Kidney tubule cell (primary cell): ENCODE measurements around the gene C16orf87.
A peak's percentile ranks its signal among the peaks of the same experiment; 100 is the strongest.
"Not testable (repeated sequence)": the region's sequence is repeated elsewhere in the genome, so short reads cannot be mapped to it uniquely, and the experiment has no call there.

Experiments
- DNase-seq: peaks from one replicate; pipeline ENCODE4 v3.0.0-alpha.2; 2018; ENCODE audit warnings: low spot score

Gene C16orf87

GRCh38 chr16:46830902-46831647 lies at the start of gene C16orf87:
C16orf87 (minus strand) TSS chr16:46831180; CDS start chr16:46831149, 31 bp downstream.
- DNase-seq, result peak; percentile 94

DNA sequence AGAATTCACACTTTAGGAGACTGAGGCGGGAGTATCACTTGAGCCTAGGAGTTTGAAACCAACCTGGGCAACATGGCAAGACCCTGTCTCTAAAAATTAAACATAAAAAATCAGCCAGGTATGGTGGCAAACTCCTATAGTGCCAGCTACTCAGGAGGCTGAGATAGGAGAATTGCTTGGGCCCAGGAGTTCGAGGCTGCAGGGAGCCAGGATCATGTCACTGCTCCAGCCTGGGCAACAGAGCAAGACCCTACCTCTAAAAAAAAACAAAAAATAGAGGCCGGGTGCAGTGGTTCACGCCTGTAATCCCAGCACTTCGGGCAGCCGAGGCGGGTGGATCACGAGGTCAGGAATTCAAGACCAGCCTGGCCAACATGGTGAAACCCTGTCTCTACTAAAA lies 44.3 kb upstream of the C16orf87 start:
- no peak for DNase-seq

DNA sequence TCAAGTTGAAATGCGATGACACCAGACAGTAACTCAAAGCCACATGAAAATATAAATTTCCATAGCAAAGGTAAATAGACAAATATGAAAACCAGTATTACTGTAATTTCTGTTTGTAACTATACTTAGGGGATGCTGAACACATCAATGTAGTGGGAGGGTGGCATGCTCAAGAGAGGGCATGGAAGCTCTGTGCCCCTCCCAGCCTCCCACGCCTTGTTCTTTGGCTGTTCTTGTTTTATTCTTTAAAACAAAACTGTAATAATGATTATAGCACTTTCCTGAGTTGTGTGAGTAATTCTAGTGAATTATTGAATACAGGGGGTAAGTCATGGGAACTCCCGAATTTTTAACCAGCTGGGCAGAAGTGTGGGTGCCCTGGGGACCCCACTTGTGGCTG lies 42.2 kb upstream of the C16orf87 start:
- no peak for DNase-seq

GRCh38 chr16:46871597-46871996 lies 40.6 kb upstream of the C16orf87 start:
- no peak for DNase-seq

DNA sequence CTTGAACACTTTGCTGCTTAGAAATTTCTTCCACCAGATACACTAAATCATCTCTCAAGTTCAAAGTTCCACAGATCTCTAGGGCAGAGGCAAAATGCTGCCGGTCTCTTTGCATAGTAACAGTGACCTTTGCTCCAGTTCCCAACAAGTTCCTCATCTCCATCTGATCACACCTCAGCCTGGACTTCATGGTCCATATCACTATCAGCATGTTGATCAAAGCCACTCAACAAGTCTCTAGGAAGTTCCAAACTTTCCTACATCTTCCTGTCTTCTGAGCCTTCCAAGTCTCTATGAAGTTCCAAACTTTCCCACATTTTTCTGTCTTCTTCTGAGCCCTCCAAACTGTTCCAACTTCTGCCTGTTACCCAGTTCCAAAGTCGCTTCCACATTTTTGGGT lies 37.9 kb upstream of the C16orf87 start:
- not testable (repeated sequence) for DNase-seq

DNA sequence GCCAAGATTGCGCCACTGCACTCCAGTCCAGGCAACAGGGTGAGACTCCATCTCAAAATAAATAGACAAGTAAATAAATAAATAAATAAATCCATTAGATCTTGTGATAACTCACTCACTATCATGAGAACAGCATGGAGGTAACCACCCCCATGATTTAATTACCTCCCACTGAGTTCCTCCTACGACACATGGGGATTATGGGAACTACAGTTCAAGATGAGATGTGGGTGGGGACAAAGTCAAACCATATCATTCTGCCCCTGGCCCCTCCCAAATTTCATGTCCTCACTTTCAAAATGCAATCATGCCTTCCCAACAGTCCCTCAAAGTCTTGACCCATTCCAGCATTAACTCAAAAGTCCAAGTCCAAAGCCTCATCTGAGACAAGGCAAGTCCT lies 36.5 kb upstream of the C16orf87 start:
- not testable (repeated sequence) for DNase-seq

- no peak for DNase-seq
Measured at GRCh38 chr16:46866286-46866685, 35.3 kb upstream of the C16orf87 start.

- DNase-seq, result peak; percentile 32
Measured at GRCh38 chr16:46862555-46863447, 31.8 kb upstream of the C16orf87 start.

- DNase-seq, result peak; percentile 97
Measured at GRCh38 chr16:46859719-46860152, 28.8 kb upstream of the C16orf87 start.

DNA sequence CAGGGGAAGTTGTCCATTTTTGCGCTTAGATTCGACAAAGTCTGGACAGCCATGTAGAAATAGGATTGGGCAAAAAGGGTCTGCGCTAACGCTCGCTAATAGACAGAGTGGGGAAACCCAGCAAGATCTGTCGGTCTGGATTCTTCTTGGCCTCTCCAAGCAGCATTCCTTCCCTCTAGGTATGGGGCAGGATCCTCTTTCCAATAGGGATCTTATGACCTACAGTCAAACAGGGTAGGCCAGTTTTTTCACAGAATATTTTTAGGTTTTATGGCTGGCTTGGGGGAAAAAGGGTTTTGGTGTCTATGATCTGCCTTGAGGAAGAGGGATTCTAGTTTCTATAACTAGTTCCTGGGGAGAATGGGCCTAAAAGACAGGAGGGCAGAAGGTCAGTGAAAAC lies 27.2 kb upstream of the C16orf87 start:
- no peak for DNase-seq

GRCh38 chr16:46857368-46857945 lies 26.5 kb upstream of the C16orf87 start:
- peak; percentile 79 for DNase-seq

- no peak for DNase-seq
Measured at GRCh38 chr16:46855389-46855788, 24.4 kb upstream of the C16orf87 start.

DNA sequence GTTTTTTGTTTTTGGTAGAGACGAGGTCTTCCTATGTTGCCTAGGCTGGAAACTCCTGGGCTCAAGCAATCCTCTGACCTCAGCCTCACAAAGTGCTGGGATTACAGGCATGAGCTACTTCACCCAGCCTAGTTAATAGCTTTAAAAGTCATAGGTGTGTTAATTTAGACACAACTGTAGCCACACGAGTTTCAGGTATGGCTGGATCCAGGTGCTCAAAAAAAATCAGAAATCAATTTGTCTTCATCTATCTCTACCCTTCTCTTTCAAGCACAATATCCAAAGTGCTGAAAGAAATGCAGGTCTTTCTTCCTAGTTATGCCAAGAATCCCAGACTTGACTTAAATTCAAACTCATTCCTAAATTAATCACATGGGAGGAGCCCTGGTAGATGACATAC lies 23.9 kb upstream of the C16orf87 start:
- DNase-seq, result no peak

DNA sequence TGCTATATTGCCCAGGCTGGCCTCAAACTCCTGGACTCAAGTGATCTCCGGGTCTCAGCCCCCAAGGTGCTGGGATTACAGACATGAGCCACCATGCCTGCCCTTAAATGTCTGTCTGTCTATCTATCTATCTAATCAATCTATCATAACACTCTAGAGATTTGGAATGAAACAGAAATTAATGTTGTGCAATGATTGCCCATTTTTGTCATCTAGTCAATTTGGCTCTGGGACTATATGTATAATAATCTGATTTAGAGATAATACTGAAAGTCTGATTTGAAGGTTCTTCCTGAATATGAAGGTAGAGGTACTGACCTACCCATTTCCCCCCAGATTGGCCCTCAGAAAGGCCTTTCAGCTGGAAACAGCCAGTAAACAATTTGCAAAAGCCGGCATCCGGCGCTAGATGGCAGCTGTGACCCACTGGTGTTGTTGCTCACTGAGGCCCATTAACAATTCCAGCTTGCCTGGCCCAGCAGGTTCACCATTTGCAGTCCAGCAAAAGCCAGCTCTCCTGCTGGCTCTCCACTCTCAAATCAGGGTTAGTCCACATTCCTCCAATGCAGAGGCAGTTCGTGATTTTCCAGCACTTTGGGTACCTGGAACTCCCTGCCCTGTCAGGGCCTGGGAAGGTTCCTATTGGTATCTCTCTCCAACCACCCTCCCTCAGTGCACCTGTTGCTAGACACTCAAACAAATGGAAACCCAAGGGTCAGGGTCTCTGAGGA lies 22.9 kb upstream of the C16orf87 start:
- peak; percentile 71 for DNase-seq

DNA sequence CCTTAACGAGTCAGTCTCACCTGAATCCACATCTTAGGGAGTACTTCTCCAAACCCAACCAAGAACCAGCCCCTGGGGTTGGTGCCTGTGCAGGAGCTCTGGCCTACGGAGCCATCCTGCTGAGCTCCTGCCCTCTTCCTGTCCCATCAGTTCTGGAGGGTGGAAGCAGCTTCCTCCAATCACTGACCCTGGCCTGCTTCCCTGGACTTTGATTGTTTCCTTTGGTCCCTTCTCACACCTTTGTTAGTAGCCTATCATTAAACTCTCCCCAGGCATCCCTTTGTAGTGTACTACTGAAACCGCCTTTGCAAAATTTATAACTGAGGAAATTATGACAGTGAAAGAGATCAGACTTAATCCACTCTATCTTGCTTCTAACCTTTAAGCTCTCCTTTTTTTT lies 21.1 kb upstream of the C16orf87 start:
- DNase-seq, result no peak

DNA sequence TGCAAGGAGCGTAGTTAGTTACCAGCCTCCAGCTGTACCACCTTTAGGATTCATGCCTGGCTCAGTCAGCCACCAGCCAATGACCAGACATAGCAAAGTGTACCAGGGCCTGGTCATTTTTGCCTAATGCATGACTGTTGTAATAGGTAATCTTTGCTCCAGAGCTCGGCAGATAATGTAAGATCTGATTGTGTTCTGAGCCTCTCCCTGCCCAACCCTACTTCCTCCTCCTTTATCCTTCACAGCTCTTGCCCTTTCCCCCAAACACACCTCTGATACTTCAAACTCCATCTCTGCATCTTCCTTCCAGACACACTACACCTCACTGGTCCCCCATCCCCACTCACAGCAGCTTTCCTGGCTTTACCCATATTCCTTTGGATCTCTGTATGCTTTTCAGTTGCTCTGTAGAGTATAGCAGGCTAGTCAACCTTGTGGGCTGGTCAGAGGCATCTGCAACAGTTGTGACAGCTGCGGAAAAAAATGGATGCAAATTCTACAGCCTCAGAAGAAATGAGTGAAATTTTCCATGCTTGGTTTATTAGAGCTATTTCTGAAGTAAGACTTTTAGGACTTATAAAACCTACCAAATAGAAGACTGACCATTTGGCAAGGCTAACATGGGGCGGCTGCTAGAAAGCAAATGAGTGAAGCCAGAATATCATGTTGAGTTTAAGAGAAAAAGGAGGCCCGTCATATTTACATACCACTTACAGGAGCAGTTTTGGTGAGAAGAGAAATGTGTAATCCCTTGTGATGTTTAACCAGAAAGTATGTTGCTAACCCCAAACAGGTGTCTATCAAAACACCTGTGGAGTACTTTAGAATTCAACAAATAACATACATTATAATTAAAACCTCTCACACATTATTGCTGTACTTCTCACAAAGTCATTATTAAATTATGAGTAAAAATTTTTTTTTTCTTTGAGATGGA lies 19.9 kb upstream of the C16orf87 start:
- no peak for DNase-seq

GRCh38 chr16:46848768-46849764 lies 18.1 kb upstream of the C16orf87 start:
- no peak for DNase-seq

- no peak for DNase-seq
Measured at GRCh38 chr16:46845952-46846351, 15.0 kb upstream of the C16orf87 start.

- no peak for DNase-seq
Measured at GRCh38 chr16:46844771-46845170, 13.8 kb upstream of the C16orf87 start.
